SK-N-SH (cell line): ENCODE results near the gene DPEP3. TPM values are rescaled to one million over a fixed set of nuclear protein-coding genes. Genes with fewer than 3 reads are reported as not detected.
A peak's percentile ranks its signal among the peaks of the same experiment; 100 is the strongest.

Experiments
- CTCF ChIA-PET: fragments of 300-600, 350-600 bp; formaldehyde crosslinking; extraction: SDS; loops from one replicate; lab custom pipeline; 2021; lab: Yijun Ruan, JAX
- POLR2A ChIA-PET: fragments of 350-600 bp; sonication (Branson Sonifier 250); formaldehyde crosslinking; extraction: SDS; loops from one replicate; lab custom pipeline; 2020; ENCODE audit warnings: antibody characterized with exemption, inconsistent platforms; lab: Yijun Ruan, JAX
- DNase-seq: peaks from one replicate; pipeline ENCODE4 v3.0.0; 2012
- H2AFZ ChIP-seq: fragments of 200-600 bp; sonication (generic); 2 replicates; pipeline ENCODE4 v1.8.1; 2016; ENCODE audit warnings: antibody characterized with exemption, mild to moderate bottlenecking, low read depth
- H3F3A ChIP-seq: fragments of 200-600 bp; sonication (generic); replicated peaks from 2 replicates; pipeline ENCODE3; 2016; ENCODE audit warnings: antibody characterized with exemption, mild to moderate bottlenecking; ENCODE audit not compliant: insufficient read depth
- H3K27ac ChIP-seq, 2 experiments: fragments of 200-500 bp in 1 of 2; fragments of 200-600 bp in 1 of 2; sonication (Bioruptor generic) in 1 of 2; sonication (generic), shearing (Covaris generic) in 1 of 2; 2 replicates each; pipeline versions ENCODE4 v1.5.1 to v1.6.1; 2014 to 2016; ENCODE audit warnings: low read depth in 2 of 2, inconsistent platforms in 1 of 2, low read length in 1 of 2, mild to moderate bottlenecking in 1 of 2, mixed read lengths in 1 of 2
- H3K27me3 ChIP-seq: fragments of 200-600 bp; sonication (generic), shearing (Covaris generic); 2 replicates; pipeline ENCODE4 v1.6.1; 2016; ENCODE audit warnings: mixed run types; ENCODE audit not compliant: insufficient read depth
- H3K36me3 ChIP-seq, 2 experiments: fragments of 200-500 bp in 1 of 2; fragments of 200-600 bp in 1 of 2; sonication (Bioruptor generic) in 1 of 2; sonication (generic) in 1 of 2; replicated peaks in 1 of 2; 2 replicates each; pipeline versions ENCODE3 to v1.5.1; 2014 to 2016; ENCODE audit warnings: low read length in 1 of 2, mild to moderate bottlenecking in 1 of 2; ENCODE audit not compliant: insufficient read depth in 2 of 2, control insufficient read depth in 1 of 2
- H3K4me1 ChIP-seq, 2 experiments: fragments of 200-500 bp in 1 of 2; fragments of 200-600 bp in 1 of 2; sonication (Bioruptor generic) in 1 of 2; sonication (generic), shearing (Covaris generic) in 1 of 2; 2 replicates each; pipeline versions ENCODE4 v1.5.1 to v1.6.1; 2014 to 2016; ENCODE audit warnings: low read depth in 1 of 2, low read length in 1 of 2, mixed run types in 1 of 2; ENCODE audit not compliant: insufficient read depth in 2 of 2, control insufficient read depth in 1 of 2
- H3K4me2 ChIP-seq: fragments of 200-600 bp; sonication (generic), shearing (Covaris generic); 2 replicates; pipeline ENCODE4 v1.6.1; 2017; ENCODE audit warnings: mixed run types
- H3K4me3 ChIP-seq, 2 experiments: fragments of 200-500 bp in 1 of 2; fragments of 200-600 bp in 1 of 2; sonication (Bioruptor generic) in 1 of 2; sonication (generic), shearing (Covaris generic) in 1 of 2; 2 replicates each; pipeline versions ENCODE4 v1.5.1 to v1.8.1; 2014 to 2016; ENCODE audit warnings: low read depth in 2 of 2, inconsistent platforms in 1 of 2, low read length in 1 of 2, mild to moderate bottlenecking in 1 of 2, mixed read lengths in 1 of 2, moderate library complexity in 1 of 2
- H3K79me2 ChIP-seq: fragments of 200-600 bp; sonication (generic); 2 replicates; pipeline ENCODE4 v1.8.1; 2017; ENCODE audit warnings: mild to moderate bottlenecking; ENCODE audit not compliant: insufficient read depth
- H3K9ac ChIP-seq: fragments of 200-600 bp; sonication (generic); 2 replicates; pipeline ENCODE4 v1.6.1; 2017; ENCODE audit warnings: mixed run types
- H3K9me2 ChIP-seq: fragments of 200-600 bp; sonication (generic); 2 replicates; pipeline ENCODE4 v1.6.1; 2017; ENCODE audit warnings: mixed run types
- H3K9me3 ChIP-seq: fragments of 200-600 bp; sonication (generic); 2 replicates; pipeline ENCODE4 v1.6.1; 2017; ENCODE audit warnings: mixed run types, mild to moderate bottlenecking, moderate library complexity
- H4K20me1 ChIP-seq: fragments of 200-600 bp; sonication (generic); 2 replicates; pipeline ENCODE4 v1.6.1; 2017; ENCODE audit warnings: mild to moderate bottlenecking, mixed run types; ENCODE audit not compliant: insufficient read depth
- CTCF ChIP-seq: fragments of 200-600 bp; sonication (generic); IDR thresholded peaks from 2 replicates; pipeline ENCODE4 v1.6.1; 2017; ENCODE audit warnings: antibody characterized with exemption, mild to moderate bottlenecking, moderate library complexity
- EZH2phosphoT487 ChIP-seq: fragments of 200-600 bp; sonication (generic); IDR thresholded peaks from 2 replicates; pipeline ENCODE4 v1.6.1; 2017; ENCODE audit warnings: low read depth, mixed run types, mild to moderate bottlenecking, antibody characterized with exemption, moderate library complexity, borderline replicate concordance
- FOXJ3 ChIP-seq: sonication (generic); formaldehyde crosslinking; IDR thresholded peaks from 2 replicates; pipeline ENCODE4 v1.5.1; 2020; ENCODE audit warnings: mild to moderate bottlenecking, missing genetic modification reagents
- FOXM1 ChIP-seq: IDR thresholded peaks from 2 replicates; pipeline ENCODE4 v1.4.0; 2012; ENCODE audit warnings: low read depth, mild to moderate bottlenecking
- JUND ChIP-seq: IDR thresholded peaks from 2 replicates; pipeline ENCODE4 v1.4.0; 2012
- MEF2A ChIP-seq: IDR thresholded peaks from 2 replicates; pipeline ENCODE4 v1.4.0; 2012; ENCODE audit warnings: low read depth, borderline replicate concordance
- NFIC ChIP-seq: IDR thresholded peaks from 2 replicates; pipeline ENCODE4 v1.4.0; 2012; ENCODE audit warnings: borderline replicate concordance
- NRF1 ChIP-seq: IDR thresholded peaks from 2 replicates; pipeline ENCODE4 v1.6.1; 2012; ENCODE audit warnings: low read depth, mild to moderate bottlenecking, low read length
- RCOR1 ChIP-seq: fragments of 150-350 bp; IDR thresholded peaks from 2 replicates; pipeline ENCODE4 v1.6.1; 2017; ENCODE audit warnings: antibody characterized with exemption, low read length
- REST ChIP-seq: IDR thresholded peaks from 2 replicates; pipeline ENCODE4 v1.6.1; 2012; ENCODE audit warnings: mild to moderate bottlenecking, low read depth, low read length, moderate library complexity
- SMC3 ChIP-seq: IDR thresholded peaks from 2 replicates; pipeline ENCODE4 v1.6.1; 2012; ENCODE audit warnings: low read depth, low read length, improper control_type of control experiment
- USF1 ChIP-seq: IDR thresholded peaks from 2 replicates; pipeline ENCODE4 v1.4.0; 2012; ENCODE audit warnings: low read depth, borderline replicate concordance
- YY1 ChIP-seq: IDR thresholded peaks from 2 replicates; pipeline ENCODE4 v1.4.0; 2012; ENCODE audit warnings: low read depth, mild to moderate bottlenecking
- WGBS: methylation state at CpG from one replicate; pipeline ENCODE4 v1.1.6; 2017; ENCODE audit warnings: low lambda C conversion rate; 5-methylcytosine and 5-hydroxymethylcytosine counted together
- polyA plus RNA-seq, 3 experiments: library from polyadenylated mRNA; depleted of rRNA; stranded (reverse); fragments of >200 nt; gene quantifications; 2 replicates each; pipeline ENCODE4 v1.2.3, GENCODE V29; 2012
- TF ChIP-seq, protein P1 (sequence below): IDR thresholded peaks from 2 replicates; pipeline ENCODE4; 2012

The DPEP3 gene
- polyA plus RNA-seq, 1 of the 3 experiments (the other 2 are of a cell fraction): not detected

- TF ChIP-seq, protein P1, sequence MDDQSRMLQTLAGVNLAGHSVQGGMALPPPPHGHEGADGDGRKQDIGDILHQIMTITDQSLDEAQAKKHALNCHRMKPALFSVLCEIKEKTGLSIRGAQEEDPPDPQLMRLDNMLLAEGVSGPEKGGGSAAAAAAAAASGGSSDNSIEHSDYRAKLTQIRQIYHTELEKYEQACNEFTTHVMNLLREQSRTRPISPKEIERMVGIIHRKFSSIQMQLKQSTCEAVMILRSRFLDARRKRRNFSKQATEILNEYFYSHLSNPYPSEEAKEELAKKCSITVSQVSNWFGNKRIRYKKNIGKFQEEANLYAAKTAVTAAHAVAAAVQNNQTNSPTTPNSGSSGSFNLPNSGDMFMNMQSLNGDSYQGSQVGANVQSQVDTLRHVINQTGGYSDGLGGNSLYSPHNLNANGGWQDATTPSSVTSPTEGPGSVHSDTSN: no peak
Observed at GRCh38 chr16:68022278-68022727, 42.0 kb upstream of the DPEP3 start (continued).

DNA sequence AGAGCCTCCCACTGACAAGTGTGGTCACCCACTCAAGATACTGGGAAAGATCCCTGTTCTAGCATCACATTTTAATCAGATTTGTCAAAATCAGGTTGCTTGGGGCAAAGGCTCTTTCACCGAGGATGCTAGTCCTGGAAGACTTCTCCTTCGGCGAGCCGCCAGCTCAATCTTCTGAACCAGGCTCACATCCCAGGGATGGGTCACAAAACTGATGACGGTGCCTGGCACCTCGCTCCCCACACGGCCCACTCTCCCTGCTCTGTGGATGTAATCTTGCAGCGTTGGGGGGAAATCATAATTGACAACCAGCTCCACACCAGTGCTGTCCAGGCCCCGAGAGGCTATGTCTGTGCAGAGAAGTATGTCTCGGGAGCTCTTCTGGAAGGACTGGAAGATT lies 41.2 kb upstream of the DPEP3 start:
- H3K79me2 ChIP-seq: peaks cover 45% of the 10 kb centered on the region
- no peak for DNase-seq
- no peaks in the 10 kb centered on the region for H3K9me3 ChIP-seq
- H3K4me2 ChIP-seq: peak overlapping the region; percentile 93
- 83% methylated on average over 8 of the region's 10 CpGs for WGBS
- H3K9me2 ChIP-seq: no peaks in the 10 kb centered on the region
- peaks cover 6 to 14% of the 10 kb centered on the region in 2 experiments for H3K36me3 ChIP-seq
- H4K20me1 ChIP-seq: no peaks in the 10 kb centered on the region
- CTCF ChIA-PET: interaction anchor here (0.7 to 3.3 kb wide), 3 partner anchors 19 to 43 kb away, joined by 3 to 23 read pairs (median 6); no protein-coding TSS in a partner anchor
- H2AFZ ChIP-seq: no peak overlapping the region
- H3K4me1 ChIP-seq: peaks cover 7 to 12% of the 10 kb centered on the region in 2 experiments; a peak in 2 of 4 replicates
- no peaks in the 10 kb centered on the region for H3F3A ChIP-seq
- no peak overlapping the region for H3K9ac ChIP-seq
- POLR2A ChIA-PET: no interaction called here
- H3K27ac ChIP-seq: no peak overlapping the region
- peak overlapping the region in 1 of 2 experiments; percentile 98; a peak in 1 of 4 replicates for H3K4me3 ChIP-seq
- no peak for TF ChIP-seq JUND
- TF ChIP-seq CTCF: no peak
- no peak for TF ChIP-seq EZH2phosphoT487
- TF ChIP-seq, protein P1: no peak
- no peak for TF ChIP-seq RCOR1
- TF ChIP-seq YY1: no peak
- no peak for TF ChIP-seq NRF1
- TF ChIP-seq MEF2A: no peak
- no peak for TF ChIP-seq FOXJ3 (CRISPR knock-in tag)
- TF ChIP-seq, all 33 proteins: peak for 0
- H3K27me3 ChIP-seq: no peaks in the 10 kb centered on the region

- Histone ChIP-seq H3K27ac (no peak overlapping the region), H3K4me1 (peaks cover 7 to 12% of the 10 kb centered on the region in 2 experiments; a peak in 2 of 4 replicates), H3K9me3 (no peaks in the 10 kb centered on the region), H3K9me2 (no peaks in the 10 kb centered on the region), H3K79me2 (peaks cover 32% of the 10 kb centered on the region), H2AFZ (no peak overlapping the region), H3K4me2 (no peak overlapping the region), H3K4me3 (no peak overlapping the region), H4K20me1 (no peaks in the 10 kb centered on the region), H3K9ac (no peak overlapping the region)
- WGBS: 75% methylated on average over 8 of the region's 8 CpGs
- POLR2A ChIA-PET: no interaction called here
- no peak for DNase-seq
- CTCF ChIA-PET: no interaction called here
- TF ChIP-seq NFIC: no peak
- no peak for TF ChIP-seq FOXM1
- TF ChIP-seq SMC3: no peak
- no peak for TF ChIP-seq REST
- no peak for TF ChIP-seq USF1
- TF ChIP-seq, all 33 proteins: peak for 0
- Histone ChIP-seq H3K27me3 (no peaks in the 10 kb centered on the region), H3F3A (no peaks in the 10 kb centered on the region), H3K36me3 (peaks cover 6% of the 10 kb centered on the region in 2 experiments)
Observed at GRCh38 chr16:68019167-68019680, 38.9 kb upstream of the DPEP3 start.
